Measurements from ENCODE around the gene SPSB2.
"Not testable (repeated sequence)": the region's sequence is repeated elsewhere in the genome, so short reads cannot be mapped to it uniquely, and the experiment has no call there.

The SPSB2 gene

GRCh38 chr12:6873094-6874014 is at the start of gene SPSB2:
Gene SPSB2 (minus strand): TSS chr12:6873303. CDS start chr12:6872901, 402 bp downstream.
- in situ Hi-C loops (cut with MboI; ENCODE audit: low sequenced_read_pairs) = no loop called here

- in situ Hi-C loops (cut with MboI; ENCODE audit: low sequenced_read_pairs) = no loop called here
These were observed 49.2 kb upstream of the SPSB2 start for GRCh38 chr12:6921996-6922946.

DNA sequence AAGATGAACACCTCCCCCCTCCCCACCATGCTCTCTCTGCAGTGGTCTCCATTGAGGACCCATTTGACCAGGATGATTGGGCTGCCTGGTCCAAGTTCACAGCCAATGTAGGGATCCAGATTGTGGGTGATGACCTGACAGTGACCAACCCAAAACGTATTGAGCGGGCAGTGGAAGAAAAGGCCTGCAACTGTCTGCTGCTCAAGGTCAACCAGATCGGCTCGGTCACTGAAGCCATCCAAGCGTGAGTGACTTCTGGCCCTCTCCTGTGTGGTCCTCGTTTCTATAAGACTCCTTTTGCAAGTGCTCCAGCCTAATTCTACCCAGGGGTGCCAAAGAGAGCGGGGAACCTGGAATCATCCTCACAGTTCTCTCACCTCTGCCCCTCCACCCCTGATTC is 48.4 kb upstream of the SPSB2 start:
- in situ Hi-C loops (cut with MboI; ENCODE audit: low sequenced_read_pairs) = no loop called here

GRCh38 chr12:6919588-6919987 is 46.5 kb upstream of the SPSB2 start:
- in situ Hi-C loops (cut with MboI; ENCODE audit: low sequenced_read_pairs) = no loop called here

GRCh38 chr12:6917491-6918231 is 44.6 kb upstream of the SPSB2 start:
- in situ Hi-C loops (cut with MboI; ENCODE audit: low sequenced_read_pairs) = no loop called here

DNA sequence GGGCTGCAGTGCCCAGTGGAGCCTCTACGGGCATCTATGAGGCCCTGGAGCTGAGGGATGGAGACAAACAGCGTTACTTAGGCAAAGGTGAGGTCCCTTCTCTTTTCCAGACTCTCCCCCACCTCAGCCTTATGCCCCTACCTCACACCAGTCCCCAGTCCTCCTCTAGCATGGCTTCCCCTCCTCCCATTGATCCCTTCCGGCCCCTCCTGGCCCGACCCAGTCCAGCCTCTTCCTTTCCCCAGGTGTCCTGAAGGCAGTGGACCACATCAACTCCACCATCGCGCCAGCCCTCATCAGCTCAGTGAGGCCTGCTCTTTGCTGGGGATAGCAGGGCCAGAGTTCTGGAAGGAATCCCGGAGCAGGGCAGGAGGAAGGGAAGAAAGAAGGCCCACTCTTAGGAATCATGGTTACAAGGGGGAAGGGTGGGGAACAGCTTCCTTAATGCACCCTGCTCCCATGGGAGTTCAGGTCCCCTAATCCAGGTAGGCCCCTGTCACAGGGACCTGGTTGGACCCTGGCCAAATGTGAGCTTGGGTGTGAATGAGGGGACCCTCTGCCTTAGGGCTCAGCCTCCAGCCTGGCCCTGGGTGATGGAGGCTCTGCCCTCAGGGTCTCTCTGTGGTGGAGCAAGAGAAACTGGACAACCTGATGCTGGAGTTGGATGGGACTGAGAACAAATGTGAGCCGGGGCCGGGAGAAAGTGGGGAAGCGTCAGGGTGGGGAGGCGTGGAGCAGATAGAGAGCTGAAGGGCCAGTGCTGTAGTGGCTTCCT is 43.5 kb upstream of the SPSB2 start:
- in situ Hi-C loops (cut with MboI; ENCODE audit: low sequenced_read_pairs) = no loop called here

- in situ Hi-C loops (cut with MboI; ENCODE audit: low sequenced_read_pairs) = no loop called here
These were observed 42.7 kb upstream of the SPSB2 start for GRCh38 chr12:6915789-6916285.

DNA sequence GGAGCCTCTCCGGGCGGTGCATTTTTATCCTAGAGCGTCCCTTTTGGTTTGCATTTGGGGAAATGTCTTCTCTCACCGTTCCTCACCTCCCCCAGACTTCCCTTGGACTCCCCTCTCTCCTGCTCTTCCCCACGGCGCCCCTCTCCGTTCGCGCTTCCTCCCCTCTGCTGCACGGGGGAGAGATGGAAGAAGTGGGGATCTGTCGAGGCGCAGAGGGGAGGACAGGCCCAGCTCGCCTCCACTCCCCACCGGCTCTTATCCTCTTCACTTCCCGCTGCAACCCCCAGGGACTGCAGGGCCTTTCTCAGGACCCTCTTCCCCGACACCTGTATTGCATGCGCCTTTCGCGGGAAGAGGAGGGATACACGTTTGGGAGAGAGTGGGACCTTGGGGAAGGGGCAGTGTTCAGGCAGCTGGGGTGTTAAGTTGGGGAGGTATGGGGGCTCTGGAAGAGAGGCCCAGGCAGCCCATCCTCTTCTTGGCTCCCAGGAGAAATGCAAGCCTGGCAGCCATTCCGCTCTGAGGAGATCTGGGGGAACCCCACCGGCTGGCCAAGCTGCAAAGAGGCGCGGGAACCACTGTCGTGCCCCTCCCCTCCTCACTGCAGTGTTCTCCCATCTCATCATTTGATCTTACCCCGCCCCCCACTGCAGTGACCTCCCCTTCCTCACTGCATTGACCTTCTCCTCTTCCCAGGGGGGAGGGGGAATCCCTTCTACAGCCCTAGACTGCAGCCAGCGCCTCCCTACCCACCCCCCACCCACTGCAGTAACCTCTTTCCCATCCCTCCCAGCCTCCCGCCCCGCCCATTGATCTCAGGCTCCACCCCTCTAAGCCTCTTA is 42.1 kb upstream of the SPSB2 start:
- in situ Hi-C loops (cut with MboI; ENCODE audit: low sequenced_read_pairs) = no loop called here

DNA sequence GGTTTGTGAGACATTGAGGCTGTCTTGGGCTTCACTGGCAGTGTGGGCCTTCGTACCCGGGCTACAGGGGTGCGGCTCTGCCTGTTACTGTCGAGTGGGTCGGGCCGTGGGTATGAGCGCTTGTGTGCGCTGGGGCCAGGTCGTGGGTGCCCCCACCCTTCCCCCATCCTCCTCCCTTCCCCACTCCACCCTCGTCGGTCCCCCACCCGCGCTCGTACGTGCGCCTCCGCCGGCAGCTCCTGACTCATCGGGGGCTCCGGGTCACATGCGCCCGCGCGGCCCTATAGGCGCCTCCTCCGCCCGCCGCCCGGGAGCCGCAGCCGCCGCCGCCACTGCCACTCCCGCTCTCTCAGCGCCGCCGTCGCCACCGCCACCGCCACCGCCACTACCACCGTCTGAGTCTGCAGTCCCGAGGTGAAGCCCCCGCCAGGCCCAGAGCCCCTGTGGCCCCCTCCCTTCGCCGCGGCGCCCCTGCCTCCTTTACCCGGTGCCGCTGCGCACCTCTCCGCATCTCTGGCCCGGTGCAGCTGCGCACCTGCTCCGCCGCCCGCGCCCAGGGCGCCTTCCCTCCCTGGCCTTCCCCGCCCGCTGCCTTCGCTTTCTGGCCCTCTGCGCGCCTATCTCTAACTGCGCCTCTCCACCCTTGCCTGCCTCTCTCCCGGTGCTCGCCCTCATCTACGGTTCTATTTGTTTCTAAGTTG is 41.3 kb upstream of the SPSB2 start, which contains the start of gene ENO2:
Gene ENO2, plus strand, starts transcription at position 335 of the 701 bp plus-strand sequence. CDS start 1,253 bp downstream, outside the sequence.
- in situ Hi-C loops (cut with MboI; ENCODE audit: low sequenced_read_pairs) = no loop called here

DNA sequence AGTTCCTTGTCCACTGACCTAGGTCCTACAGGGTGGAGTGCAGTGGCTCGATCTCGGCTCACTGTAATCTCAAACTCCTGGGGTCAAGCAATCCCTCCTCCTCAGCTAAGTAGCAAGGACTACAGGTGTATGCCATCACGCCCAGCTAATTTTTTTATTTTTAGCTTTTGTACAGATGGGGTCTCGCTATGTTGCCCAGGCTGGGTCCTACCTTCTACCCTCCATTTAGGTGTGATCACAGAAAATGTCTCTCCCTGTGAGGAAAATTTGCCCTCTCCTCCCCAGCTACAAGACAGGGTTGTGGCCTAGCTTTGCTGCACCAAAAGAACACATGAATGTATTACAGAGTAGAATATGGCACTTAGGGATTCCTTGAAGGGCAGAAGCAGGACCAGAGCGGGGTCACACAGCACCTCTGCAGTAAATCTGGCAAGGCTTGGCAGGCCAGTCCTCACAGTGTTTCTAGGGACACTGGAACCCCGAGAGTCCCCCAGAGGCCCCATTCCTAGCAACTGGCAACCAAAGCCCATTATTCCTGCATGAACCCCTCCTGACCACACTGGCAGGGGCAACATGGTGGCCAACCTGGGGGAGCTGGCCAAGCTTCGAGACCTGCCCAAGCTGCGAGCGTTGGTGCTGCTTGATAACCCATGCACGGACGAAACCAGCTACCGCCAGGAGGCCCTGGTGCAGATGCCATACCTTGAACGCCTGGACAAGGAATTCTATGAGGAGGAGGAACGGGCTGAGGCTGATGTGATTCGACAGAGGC is 39.2 kb upstream of the SPSB2 start:
- in situ Hi-C loops (cut with MboI; ENCODE audit: low sequenced_read_pairs) = no loop called here

GRCh38 chr12:6909421-6910145 is 36.5 kb upstream of the SPSB2 start:
- in situ Hi-C loops (cut with MboI; ENCODE audit: low sequenced_read_pairs) = no loop called here

- in situ Hi-C loops (cut with MboI; ENCODE audit: low sequenced_read_pairs) = not testable (repeated sequence)
These were observed 35.0 kb upstream of the SPSB2 start for GRCh38 chr12:6908141-6908540.

DNA sequence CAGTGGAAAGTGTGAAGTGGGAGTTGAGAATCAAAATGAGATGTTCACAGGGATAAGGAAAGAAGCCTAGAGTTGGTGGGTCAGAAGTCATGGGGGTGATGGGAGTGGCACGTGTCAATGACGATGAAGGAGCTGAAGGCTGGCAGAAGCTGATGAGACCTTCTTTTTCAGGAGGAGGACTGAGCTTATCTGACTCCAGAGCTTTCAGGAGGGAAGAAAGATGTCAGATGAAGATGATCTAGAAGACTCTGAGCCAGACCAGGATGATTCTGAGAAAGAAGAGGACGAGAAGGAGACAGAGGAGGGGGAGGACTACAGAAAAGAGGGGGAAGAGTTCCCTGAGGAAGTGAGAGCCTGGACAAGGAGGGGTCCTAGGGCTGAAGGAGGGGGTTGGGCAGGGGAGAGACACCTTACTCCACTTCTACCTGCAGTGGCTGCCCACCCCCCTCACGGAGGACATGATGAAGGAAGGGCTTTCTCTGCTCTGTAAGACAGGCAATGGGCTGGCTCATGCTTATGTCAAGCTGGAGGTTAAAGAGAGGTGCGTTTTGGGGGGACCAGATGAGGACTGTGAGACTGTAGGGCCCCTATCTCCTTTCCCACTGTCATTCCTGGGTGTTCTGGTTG is 32.4 kb upstream of the SPSB2 start:
- in situ Hi-C loops (cut with MboI; ENCODE audit: low sequenced_read_pairs) = no loop called here

- in situ Hi-C loops (cut with MboI; ENCODE audit: low sequenced_read_pairs) = no loop called here
These were observed 31.5 kb upstream of the SPSB2 start, which contains the start of gene LRRC23 for GRCh38 chr12:6904280-6905276. Gene LRRC23 (plus strand): TSS chr12:6904822. CDS start chr12:6905634, 812 bp downstream.

GRCh38 chr12:6903722-6904121 is 30.6 kb upstream of the SPSB2 start:
- in situ Hi-C loops (cut with MboI; ENCODE audit: low sequenced_read_pairs) = no loop called here

Data from hTERT RPE-1 (cell line).